CD4-positive, alpha-beta memory T cell (primary cell): ENCODE measurements around the gene CILP2. TPM values are rescaled to one million over a fixed set of nuclear protein-coding genes. Genes with fewer than 3 reads are reported as not detected.

Experiments used
- CTCF ChIA-PET: fragments of 350-600 bp; sonication (Branson Sonifier 250); formaldehyde crosslinking; loops from one replicate; lab custom pipeline; 2021; ENCODE audit warnings: inconsistent platforms; ENCODE audit not compliant: partially characterized antibody; lab: Charles Lee
- POLR2A ChIA-PET: fragments of 350-600 bp; sonication (Branson Sonifier 250); formaldehyde crosslinking; loops from one replicate; lab custom pipeline; 2021; ENCODE audit not compliant: partially characterized antibody; lab: Charles Lee
- DNase-seq, 5 donors: peaks; one replicate each; pipeline versions ENCODE4 v3.0.0 to v3.0.0-alpha.2; 2020 to 2022; ENCODE audit warnings: mixed read lengths in 1 of 5
- H3K27ac ChIP-seq: one replicate; pipeline ENCODE4 v1.7.0; 2013; ENCODE audit warnings: low read depth, low read length
- H3K27me3 ChIP-seq: 2 replicates; pipeline ENCODE4 v1.7.0; 2013; ENCODE audit warnings: mild to moderate bottlenecking, low read length, moderate library complexity; ENCODE audit not compliant: insufficient read depth
- H3K36me3 ChIP-seq: 2 replicates; pipeline ENCODE4 v1.7.0; 2013; ENCODE audit warnings: mild to moderate bottlenecking, low read length, moderate library complexity; ENCODE audit not compliant: insufficient read depth
- H3K4me1 ChIP-seq: 2 replicates; pipeline ENCODE4 v1.7.0; 2013; ENCODE audit warnings: mild to moderate bottlenecking, low read length, moderate library complexity; ENCODE audit not compliant: insufficient read depth
- H3K4me3 ChIP-seq, 2 donors: one replicate each; pipeline ENCODE4 v1.7.0; 2013; ENCODE audit warnings: low read length in 2 of 2, mild to moderate bottlenecking in 1 of 2
- H3K9me3 ChIP-seq, 2 donors: one replicate each; pipeline ENCODE4 v1.7.0; 2013; ENCODE audit warnings: low read length in 2 of 2, control low read depth in 1 of 2; ENCODE audit not compliant: control insufficient read depth in 1 of 2
- H3K27ac Mint-ChIP-seq, 7 donors: one replicate each; pipeline ENCODE4 v1.8.0; 2020 to 2021; ENCODE audit warnings: mixed read lengths in 7 of 7, mild to moderate bottlenecking in 6 of 7, inconsistent platforms in 3 of 7, moderate library complexity in 3 of 7
- H3K27me3 Mint-ChIP-seq, 2 donors: one replicate each; pipeline ENCODE4 v1.8.0; 2020 to 2021; ENCODE audit warnings: mixed read lengths in 2 of 2
- H3K36me3 Mint-ChIP-seq, 2 donors: one replicate each; pipeline ENCODE4 v1.8.0; 2020 to 2021; ENCODE audit warnings: mixed read lengths in 2 of 2, inconsistent platforms in 1 of 2, mild to moderate bottlenecking in 1 of 2
- H3K4me1 Mint-ChIP-seq, 4 donors: one replicate each; pipeline ENCODE4 v1.8.0; 2020 to 2021; ENCODE audit warnings: mixed read lengths in 4 of 4, mild to moderate bottlenecking in 1 of 4
- H3K4me3 Mint-ChIP-seq, 8 donors: one replicate each; pipeline ENCODE4 v1.8.0; 2020 to 2021; ENCODE audit warnings: mixed read lengths in 8 of 8, mild to moderate bottlenecking in 7 of 8, moderate library complexity in 6 of 8, inconsistent platforms in 3 of 8
- H3K9me3 Mint-ChIP-seq, 8 donors: one replicate each; pipeline ENCODE4 v1.8.0; 2020 to 2021; ENCODE audit warnings: mixed read lengths in 8 of 8, mild to moderate bottlenecking in 5 of 8, inconsistent platforms in 3 of 8, moderate library complexity in 1 of 8
- intact Hi-C: fragments of 100-400 bp; cut with micrococcal nuclease; formaldehyde crosslinking; loops from one replicate; pipeline ENCODE4 v1.15.1; 2023
- polyA plus RNA-seq, 2 donors: library from polyadenylated mRNA; unstranded; fragments of 300-500 nt; fragmentation: Illumina TruSeq; gene quantifications; one replicate each; pipeline ENCODE4 v1.2.3, GENCODE V29; 2021
- total RNA-seq, 2 experiments: library from RNA; stranded (reverse); gene quantifications; one replicate each; pipeline ENCODE4 v1.2.3, GENCODE V29; 2021

The CILP2 gene
- total and polyA plus RNA-seq, 4 experiments from 2014 or later = 0.09 to 0.14 TPM; not detected in 2

- H3K27ac Mint-ChIP-seq = peak overlapping the region; percentile 81 to 95 (median 93)
- ChIA-PET POLR2A (interaction anchor here (1.4 to 2.6 kb wide), 2 partner anchors 17 to 24 kb away, joined by 3 to 11 read pairs; partner anchors contain the start of gene PBX4), CTCF (no interaction called here)
- H3K36me3 ChIP-seq = peaks cover 5% of the 10 kb centered on the region
- H3K9me3 ChIP-seq = no peaks in the 10 kb centered on the region
- H3K4me3 ChIP-seq = no peak overlapping the region
- H3K9me3 Mint-ChIP-seq = peaks cover 0 to 2% (median 0%) of the 10 kb centered on the region in 8 donors
- DNase-seq = peak in 1 of 5 donors; percentile 27
- H3K27ac ChIP-seq = no peak overlapping the region
- no peaks in the 10 kb centered on the region for H3K27me3 Mint-ChIP-seq
- H3K4me1 Mint-ChIP-seq = peaks cover 38 to 83% (median 56%) of the 10 kb centered on the region in 4 donors
- peaks cover 13 to 47% of the 10 kb centered on the region in 2 donors for H3K36me3 Mint-ChIP-seq
- H3K27me3 ChIP-seq = no peaks in the 10 kb centered on the region
- peaks cover 83% of the 10 kb centered on the region for H3K4me1 ChIP-seq
- intact Hi-C loops = loop anchor here (5.0 kb wide), 1 partner anchor 37 kb away; no protein-coding TSS in a partner anchor
- peak overlapping the region in 1 of 8 donors; percentile 17 for H3K4me3 Mint-ChIP-seq
Observed at GRCh38 chr19:19595171-19595701, 57.2 kb downstream of the CILP2 start.

Other genes starting within 250 kb of the CILP2 start
- gene SUGP1, start 217.8 kb upstream of the CILP2 start, total RNA-seq = 10 to 100 TPM; 84.7 to 97.5 TPM
- gene SUGP1, start 217.8 kb upstream of the CILP2 start, polyA plus RNA-seq = 10 to 100 TPM; 18.3 to 34.4 TPM
- 100 to 1,000 TPM; 148 to 155 TPM for gene MAU2, start 217.4 kb upstream of the CILP2 start, total RNA-seq
- gene MAU2, start 217.4 kb upstream of the CILP2 start, polyA plus RNA-seq = 10 to 100 TPM; 18.1 to 25.4 TPM
- gene GATAD2A, start 132.6 kb upstream of the CILP2 start, total RNA-seq = 100 to 1,000 TPM; 101 to 108 TPM
- gene GATAD2A, start 132.6 kb upstream of the CILP2 start, polyA plus RNA-seq = 10 to 100 TPM in 1 of 2 donors, 1 to 10 TPM in 1; 3.8 to 30.6 TPM
- 10 to 100 TPM in 1 of 2 experiments, 1 to 10 TPM in 1; 9.7 to 10.4 TPM for gene TSSK6, start 22.7 kb upstream of the CILP2 start, total RNA-seq
- 1 to 10 TPM; 1.1 to 2.0 TPM for gene TSSK6, start 22.7 kb upstream of the CILP2 start, polyA plus RNA-seq
- gene NDUFA13, start 22.0 kb upstream of the CILP2 start, total RNA-seq = 100 to 1,000 TPM; 191 to 199 TPM
- gene NDUFA13, start 22.0 kb upstream of the CILP2 start, polyA plus RNA-seq = 100 to 1,000 TPM; 264 to 316 TPM
- gene YJEFN3, start 9.4 kb upstream of the CILP2 start, total RNA-seq = 10 to 100 TPM; 15.6 to 18.7 TPM
- under 1 TPM in 1 of 2 donors, not detected in 1; 0.25 TPM for gene YJEFN3, start 9.4 kb upstream of the CILP2 start, polyA plus RNA-seq
- gene PBX4, start 80.4 kb downstream of the CILP2 start, total RNA-seq = 10 to 100 TPM; 46.5 to 56.3 TPM
- 10 to 100 TPM in 1 of 2 donors, 1 to 10 TPM in 1; 3.9 to 11.8 TPM for gene PBX4, start 80.4 kb downstream of the CILP2 start, polyA plus RNA-seq
- gene LPAR2, start 90.0 kb downstream of the CILP2 start, total RNA-seq = 10 to 100 TPM; 70.7 to 72.4 TPM
- gene LPAR2, start 90.0 kb downstream of the CILP2 start, polyA plus RNA-seq = 10 to 100 TPM; 27.2 to 37.7 TPM
- 100 to 1,000 TPM; 101 to 105 TPM for gene GMIP, start 105.4 kb downstream of the CILP2 start, total RNA-seq
- 10 to 100 TPM; 28.4 to 49.7 TPM for gene GMIP, start 105.4 kb downstream of the CILP2 start, polyA plus RNA-seq
- gene ATP13A1, start 125.4 kb downstream of the CILP2 start, total RNA-seq = 100 to 1,000 TPM; 137 to 139 TPM
- gene ATP13A1, start 125.4 kb downstream of the CILP2 start, polyA plus RNA-seq = 10 to 100 TPM; 21.3 to 54.7 TPM
- gene ZNF101, start 130.6 kb downstream of the CILP2 start, total RNA-seq = 100 to 1,000 TPM; 152 to 156 TPM
- 100 to 1,000 TPM in 1 of 2 donors, 10 to 100 TPM in 1; 97.3 to 113 TPM for gene ZNF101, start 130.6 kb downstream of the CILP2 start, polyA plus RNA-seq
- 10 to 100 TPM; 31.2 to 32.2 TPM for gene ZNF14, start 194.8 kb downstream of the CILP2 start, total RNA-seq
- 10 to 100 TPM; 13.9 to 22.7 TPM for gene ZNF14, start 194.8 kb downstream of the CILP2 start, polyA plus RNA-seq